Pancreas (tissue), 10 donors: Measurements from ENCODE around the gene LIMCH1. TPM values are rescaled to one million over a fixed set of nuclear protein-coding genes. Genes with fewer than 3 reads are reported as not detected.

Experiments
- ATAC-seq, 4 donors: fragments of 200-7000 bp; cut with Tn5 transposase; one replicate each; pipeline versions ENCODE4 v1.8.0 to v1.9.1; 2020; ENCODE audit warnings: mild to moderate bottlenecking in 4 of 4, moderate library complexity in 4 of 4
- DNase-seq, 6 donors: peaks; one replicate each; pipeline ENCODE4 v3.0.0-alpha.2; 2020
- FAIRE-seq: peaks from 2 replicates; lab custom pipeline; 2012; peaks lifted over from hg19 to GRCh38; lab: Jason Lieb, UNC
- H3K27ac ChIP-seq, 4 donors: fragments of 200-600 bp; sonication (generic); 1 replicate in 3 of 4; 2 replicates in 1 of 4; pipeline versions ENCODE4 v1.5.0 to v1.8.0; 2020
- H3K27me3 ChIP-seq, 4 donors: fragments of 200-600 bp; one replicate each; pipeline ENCODE4 v1.8.0; 2021
- H3K36me3 ChIP-seq, 3 donors: fragments of 200-600 bp; sonication (generic) in 1 of 3; one replicate each; pipeline versions ENCODE4 v1.5.0 to v1.8.0; 2020 to 2021
- H3K4me1 ChIP-seq, 3 donors: fragments of 200-600 bp; one replicate each; pipeline ENCODE4 v1.8.0; 2021
- H3K4me3 ChIP-seq, 4 donors: fragments of 200-600 bp; sonication (generic) in 2 of 4; one replicate each; pipeline versions ENCODE4 v1.5.0 to v1.8.0; 2020 to 2021
- H3K9me3 ChIP-seq, 4 donors: fragments of 200-600 bp; one replicate each; pipeline ENCODE4 v1.8.0; 2021
- CTCF ChIP-seq, 4 donors: fragments of 200-600 bp; sonication (generic) in 3 of 4; IDR thresholded peaks; one replicate each; pipeline versions ENCODE4 v1.5.0 to v1.8.0; 2021; ENCODE audit warnings: antibody characterized with exemption in 4 of 4
- WGBS, 2 donors: extraction: QIAGEN DNeasy Blood & Tissue Kit; methylation state at CpG; one replicate each; pipeline ENCODE4 v1.1.7; 2013; 5-methylcytosine and 5-hydroxymethylcytosine counted together
- intact Hi-C, 3 donors: fragments of 100-400 bp; cut with DNase I; formaldehyde crosslinking; loops; one replicate each; pipeline versions ENCODE4 v1.11.1 to v1.14.2; 2022
- polyA plus RNA-seq, 2 donors: library from polyadenylated mRNA; stranded (reverse); fragments of 200-250 nt; gene quantifications; one replicate each; pipeline ENCODE4 v1.2.3, GENCODE V29; 2013
- total RNA-seq, 6 donors: library from RNA; stranded (reverse); fragmentation: NEBNext Ultra II Directional in 4 of 6; extraction: Animal tissue kit (Norgen Biotek cat#: 25700) in 4 of 6; gene quantifications; one replicate each; pipeline versions ENCODE4 v1.2.1 to v1.2.4, GENCODE V29; 2021 to 2023
- donor health status: healthy with polysubstance abuse.
- donor health status: DM: no; HTN: no; CAD: no; lungs with moderate emphysema.
- donor health status: DM: no; HTN: no; CAD: no.
- donor health status: control.
- donor health status: control.
- donor health status: Bipolar disorder and iron deficiency.
- donor health status: DM: yes; HTN: yes; CAD: no.
- donor health status: DM: no; HTN: no; CAD: no.
- donor health status: DM: no; HTN: no; CAD: no.
- donor health status: DM: yes; HTN: yes; CAD: no.

LIMCH1 gene
- total and polyA plus RNA-seq, 8 donors: 5.5 to 20.7 (median 11.0) TPM

- FAIRE-seq: no peak
- intact Hi-C loops: no loop called here
- peaks cover 0 to 4% (median 0%) of the 10 kb centered on the region in 3 donors for H3K4me1 ChIP-seq
- no peak overlapping the region for H3K4me3 ChIP-seq
- TF ChIP-seq CTCF (IDR thresholded peaks at IDR 0.05): no peak
- WGBS, 2 donors: 88% methylated on average over 1 of the region's 1 CpG
- no peaks in the 10 kb centered on the region for H3K9me3 ChIP-seq
- DNase-seq: no peak
- ATAC-seq: no peak
- H3K27ac ChIP-seq: no peak overlapping the region
- H3K36me3 ChIP-seq: no peaks in the 10 kb centered on the region
- no peaks in the 10 kb centered on the region for H3K27me3 ChIP-seq
These were observed 20.2 kb upstream of the LIMCH1 start for GRCh38 chr4:41517747-41518146.

- DNase-seq: no peak
- intact Hi-C loops: no loop called here
- no peaks in the 10 kb centered on the region for H3K27me3 ChIP-seq
- no peak for FAIRE-seq
- H3K4me1 ChIP-seq: peaks cover 0 to 4% (median 0%) of the 10 kb centered on the region in 3 donors
- no peaks in the 10 kb centered on the region for H3K36me3 ChIP-seq
- ATAC-seq: no peak
- no peaks in the 10 kb centered on the region for H3K9me3 ChIP-seq
- H3K4me3 ChIP-seq: no peak overlapping the region
- 36 to 40% methylated on average over 4 of the region's 4 CpGs for WGBS, 2 donors
- no peak overlapping the region for H3K27ac ChIP-seq
- TF ChIP-seq CTCF (IDR thresholded peaks at IDR 0.05): no peak
These were observed 13.5 kb upstream of the LIMCH1 start for GRCh38 chr4:41524425-41524824.

- no peak overlapping the region for H3K4me3 ChIP-seq
- ATAC-seq (peak in 3 of 4 donors; percentile 40 to 68 (median 63)), DNase-seq (peak in 1 of 6 donors; percentile 14), FAIRE-seq (no peak)
- intact Hi-C loops: no loop called here
- H3K27ac ChIP-seq: no peak overlapping the region
- H3K36me3 ChIP-seq: no peaks in the 10 kb centered on the region
- no peaks in the 10 kb centered on the region for H3K9me3 ChIP-seq
- H3K4me1 ChIP-seq: peaks cover 0 to 4% (median 0%) of the 10 kb centered on the region in 3 donors
- WGBS, 2 donors: 66 to 67% methylated on average over 11 of the region's 11 CpGs
- no peaks in the 10 kb centered on the region for H3K27me3 ChIP-seq
- no peak for TF ChIP-seq CTCF (IDR thresholded peaks at IDR 0.05)
These were observed 12.8 kb upstream of the LIMCH1 start for GRCh38 chr4:41525129-41525528.

- ATAC-seq: no peak
- DNase-seq: no peak
- 69 to 83% methylated on average over 2 of the region's 2 CpGs for WGBS, 2 donors
- intact Hi-C loops: no loop called here
- Histone ChIP-seq H3K27ac (no peak overlapping the region), H3K27me3 (no peaks in the 10 kb centered on the region), H3K4me1 (no peaks in the 10 kb centered on the region), H3K4me3 (no peak overlapping the region), H3K9me3 (no peaks in the 10 kb centered on the region), H3K36me3 (no peaks in the 10 kb centered on the region)
- no peak for FAIRE-seq
- TF ChIP-seq CTCF (IDR thresholded peaks at IDR 0.05): no peak
These were observed 11.3 kb upstream of the LIMCH1 start for GRCh38 chr4:41526628-41527027.

- Histone ChIP-seq H3K27me3 (no peaks in the 10 kb centered on the region), H3K4me1 (no peaks in the 10 kb centered on the region), H3K4me3 (no peak overlapping the region), H3K27ac (no peak overlapping the region), H3K36me3 (no peaks in the 10 kb centered on the region), H3K9me3 (no peaks in the 10 kb centered on the region)
- intact Hi-C loops: no loop called here
- no peak for TF ChIP-seq CTCF (IDR thresholded peaks at IDR 0.05)
- ATAC-seq (no peak), DNase-seq (no peak), FAIRE-seq (no peak)
- WGBS, 2 donors: 60 to 61% methylated on average over 6 of the region's 6 CpGs
These were observed 9.3 kb upstream of the LIMCH1 start for GRCh38 chr4:41528512-41529205.
